ENCODE measurements around the gene ANAPC16. TPM values are rescaled to one million over a fixed set of nuclear protein-coding genes. Genes with fewer than 3 reads are reported as not detected.
A peak's percentile ranks its signal among the peaks of the same experiment; 100 is the strongest.
"Not testable (repeated sequence)": the region's sequence is repeated elsewhere in the genome, so short reads cannot be mapped to it uniquely, and the experiment has no call there.

Gene ANAPC16
- total RNA-seq, 1 experiment from 2014 or later = 182 TPM

DNA sequence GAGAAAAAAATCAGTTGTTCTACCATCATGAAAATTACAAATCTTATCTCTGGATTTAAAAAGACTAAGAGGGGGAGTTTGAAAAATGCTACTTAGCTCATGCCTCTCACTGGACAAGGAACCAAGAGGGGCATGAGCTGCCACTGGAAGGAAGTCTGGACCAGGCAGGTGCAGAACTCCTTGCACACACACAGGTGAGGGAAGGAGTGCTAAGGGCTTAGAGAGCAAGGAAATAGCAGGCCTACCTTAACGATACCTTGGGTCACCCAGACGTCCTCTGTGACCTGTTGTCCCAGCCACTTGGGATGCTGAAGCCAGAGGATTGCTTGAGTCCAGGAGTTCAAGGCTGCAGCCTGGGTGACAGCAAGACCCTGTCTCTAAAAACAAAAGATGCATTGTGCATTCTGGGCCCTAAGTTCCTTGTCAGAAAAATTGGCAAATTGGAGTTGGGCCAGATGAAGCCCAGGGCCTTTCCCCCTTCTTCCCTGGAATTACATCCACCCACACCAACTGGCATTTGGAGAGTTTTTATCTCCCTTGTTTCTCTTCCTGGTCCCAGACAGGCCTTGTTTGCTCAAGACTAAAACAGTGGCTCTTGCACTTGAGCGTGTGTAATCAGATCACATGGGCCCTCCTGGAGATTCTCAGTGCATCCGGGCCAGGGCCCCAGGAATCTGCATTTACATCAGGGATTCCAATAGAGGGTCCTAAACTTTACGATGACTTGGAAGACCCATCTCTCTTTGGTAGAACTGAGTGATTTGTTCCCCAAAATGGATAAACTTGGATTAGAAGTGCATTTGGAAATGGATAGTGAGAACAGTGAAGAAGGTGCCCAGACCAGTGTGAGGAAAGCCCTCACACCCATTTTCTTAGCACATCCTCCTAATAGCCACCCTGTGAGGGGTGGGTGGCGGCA, 60.9 kb downstream of the ANAPC16 start:
- DNase-seq (ENCODE audit: extremely low read depth, low read depth) = peak; percentile 81

DNA sequence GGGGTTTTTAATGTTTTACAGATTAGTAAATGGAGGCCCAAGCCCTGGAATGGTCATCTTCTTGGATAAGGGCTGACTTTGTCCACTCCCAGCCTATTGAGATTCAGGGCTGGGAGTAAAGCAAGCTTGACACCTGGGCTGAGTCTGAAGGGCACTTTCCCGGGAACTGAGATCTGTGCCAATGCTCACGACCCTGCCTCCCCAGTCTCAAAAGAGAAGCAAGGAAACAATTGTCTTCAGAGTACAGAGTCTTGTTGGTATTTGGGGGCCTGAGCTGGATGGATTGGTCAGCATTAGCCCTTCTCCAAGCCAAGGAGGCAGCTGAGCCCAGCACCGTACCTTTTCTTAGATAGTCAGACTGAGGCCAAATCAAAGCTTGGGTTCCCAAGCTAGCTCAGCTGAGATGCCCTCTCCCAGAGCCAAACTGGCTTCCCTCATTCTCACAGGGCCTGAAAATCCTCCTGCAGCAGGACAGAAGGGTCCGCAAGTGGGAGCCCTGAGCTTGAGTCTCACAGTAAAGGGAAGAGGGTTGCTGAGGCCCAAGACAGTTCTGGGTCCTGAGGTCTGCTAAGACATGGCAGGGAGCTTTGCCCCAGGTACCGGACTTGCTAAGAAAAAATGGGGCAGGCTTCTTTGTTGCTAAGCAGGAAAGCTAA, 61.7 kb downstream of the ANAPC16 start:
- no peak for DNase-seq (ENCODE audit: extremely low read depth, low read depth)

DNA sequence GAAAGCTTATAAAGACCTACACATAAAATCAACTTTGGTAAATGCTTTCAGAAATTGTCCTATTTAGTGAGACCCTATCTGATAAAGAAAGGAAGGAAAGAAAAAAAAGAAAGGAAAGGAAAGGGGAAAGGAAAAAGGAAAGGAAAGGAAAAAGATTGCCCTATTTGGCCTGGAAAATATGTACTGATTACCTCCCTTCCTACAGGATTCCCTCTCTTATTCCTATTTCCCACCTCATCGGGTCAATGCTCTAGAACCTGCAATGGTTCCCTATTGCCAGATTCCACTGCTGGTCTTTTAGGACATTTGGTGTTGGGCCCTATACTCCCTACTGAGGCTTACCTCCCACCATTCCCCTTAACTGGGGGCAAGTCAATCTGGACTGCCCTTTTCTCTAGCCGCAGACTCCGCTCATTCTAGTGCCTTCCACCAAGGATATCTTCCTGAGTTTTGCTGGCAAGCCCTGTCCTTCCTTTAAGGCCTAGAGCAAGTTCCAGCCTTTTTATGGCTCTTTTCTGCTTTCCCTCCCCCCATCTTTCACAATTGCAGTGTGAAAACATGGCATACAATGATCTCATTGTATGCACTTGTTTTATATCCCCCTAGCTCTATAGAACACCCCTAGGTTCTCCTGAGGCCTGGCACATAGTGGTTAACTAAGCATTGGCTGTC, 62.3 kb downstream of the ANAPC16 start:
- no peak for DNase-seq (ENCODE audit: extremely low read depth, low read depth)

DNA sequence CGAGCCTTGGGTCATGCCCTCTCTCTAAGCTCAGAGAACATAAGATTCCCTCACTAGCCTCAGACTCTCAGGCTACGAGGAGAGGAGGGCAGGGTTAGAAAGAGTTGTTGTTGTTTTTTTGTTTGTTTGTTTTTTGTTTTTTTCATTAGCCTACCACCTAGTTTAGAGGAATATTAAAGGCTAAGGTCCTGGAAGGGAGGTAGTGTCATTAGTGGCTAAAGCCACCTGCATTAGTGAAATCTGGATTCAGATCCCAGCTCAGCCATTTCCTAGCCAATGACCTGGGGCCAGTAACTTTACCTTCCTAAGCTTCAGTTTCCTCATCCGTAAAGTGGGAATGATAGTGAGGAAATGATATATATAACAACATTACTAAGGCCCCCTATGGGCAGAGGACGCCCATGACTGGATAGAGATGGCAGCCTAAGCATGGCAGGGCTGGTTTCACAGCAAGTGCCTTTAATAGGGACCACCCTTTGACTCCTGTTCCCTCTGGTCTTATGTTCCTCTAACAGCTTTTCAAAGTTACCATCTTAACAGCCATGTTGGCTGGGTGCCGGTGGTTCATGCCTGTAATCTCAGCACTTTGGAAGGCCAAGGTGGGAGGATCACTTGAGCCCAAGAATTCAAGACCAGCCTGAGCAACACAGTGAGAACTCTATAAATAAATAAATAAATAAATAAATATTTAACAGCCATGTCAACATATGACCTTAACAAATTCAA, 63.0 kb downstream of the ANAPC16 start:
- no peak for DNase-seq (ENCODE audit: extremely low read depth, low read depth)

DNA sequence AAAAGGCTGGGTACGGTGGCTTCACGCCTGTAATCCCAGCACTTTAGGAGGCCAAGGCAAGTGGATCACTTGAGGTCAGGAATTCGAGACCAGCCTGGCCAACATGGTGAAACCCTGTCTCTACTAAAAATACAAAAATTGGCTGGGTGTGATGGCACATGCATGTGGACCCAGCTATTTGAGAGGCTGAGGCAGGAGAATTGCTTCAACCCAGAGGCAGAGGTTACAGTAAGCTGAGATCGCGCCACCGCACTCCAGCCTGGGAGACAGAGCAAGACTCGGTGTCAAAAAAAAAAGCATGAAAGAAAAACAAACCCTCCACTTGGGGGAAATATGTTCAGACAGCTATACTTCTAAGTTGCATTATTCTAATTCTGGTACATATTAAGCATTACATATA, 63.8 kb downstream of the ANAPC16 start:
- DNase-seq (ENCODE audit: extremely low read depth, low read depth) = not testable (repeated sequence)

DNA sequence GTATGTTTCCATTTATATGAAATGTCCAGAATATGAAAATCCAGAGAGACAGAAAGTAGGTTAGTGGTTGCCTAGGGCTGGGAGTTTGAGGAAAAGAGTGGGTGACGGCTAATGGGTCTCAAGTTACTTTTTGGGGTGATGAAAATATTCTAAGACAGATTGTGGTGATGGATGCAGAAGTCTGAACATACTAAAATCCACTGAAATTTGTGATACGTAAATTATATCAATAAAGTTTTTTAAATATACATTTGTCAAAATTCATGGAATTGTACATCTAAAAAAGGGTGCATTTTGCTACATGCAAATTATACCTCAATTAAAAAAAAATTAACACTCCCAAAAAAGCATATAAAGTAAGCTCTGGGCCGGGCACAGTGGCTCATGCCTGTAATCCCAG, 67.3 kb downstream of the ANAPC16 start:
- no peak for DNase-seq (ENCODE audit: extremely low read depth, low read depth)

Small RNA genes within 50 kb of the gene (small RNA-seq; reads per million reads assigned to genes)
- gene RF00019 (0 reads per million in 2 experiments), gene RF00340 (0 reads per million in 2 experiments)

Other genes starting within 250 kb of the ANAPC16 start
- 0.47 and 1.1 TPM in 2 replicates for gene SPOCK2, start 127.5 kb upstream of the ANAPC16 start, total RNA-seq (2014; rRNA removed; shearing (Covaris generic))
- 59.6 and 59.7 TPM in 2 replicates for gene ASCC1, start 264 bp downstream of the ANAPC16 start, total RNA-seq (2014; rRNA removed; shearing (Covaris generic))
- 711 and 784 TPM in 2 replicates for gene DDIT4, start 57.9 kb downstream of the ANAPC16 start, total RNA-seq (2014; rRNA removed; shearing (Covaris generic))
- 5.4 and 7.0 TPM in 2 replicates for gene DNAJB12, start 138.9 kb downstream of the ANAPC16 start, total RNA-seq (2014; rRNA removed; shearing (Covaris generic))